NT2/D1 (cell line): ENCODE measurements around the gene NLGN1.

ENCODE experiments used
- DNase-seq: peaks from one replicate; pipeline ENCODE4 v3.0.0-alpha.2; 2011; ENCODE audit warnings: low read depth, low spot score
- H3K27me3 ChIP-seq: 2 replicates; pipeline ENCODE4 v1.6.0; 2011; ENCODE audit warnings: mild to moderate bottlenecking; ENCODE audit not compliant: insufficient read length, insufficient read depth
- H3K36me3 ChIP-seq: 2 replicates; pipeline ENCODE4 v1.6.1; 2011; ENCODE audit warnings: mild to moderate bottlenecking, low read length, mixed read lengths; ENCODE audit not compliant: insufficient read depth, insufficient read length
- H3K4me1 ChIP-seq: 2 replicates; pipeline ENCODE4 v1.5.1; 2011; ENCODE audit not compliant: insufficient read depth, insufficient read length
- H3K4me3 ChIP-seq: 2 replicates; pipeline ENCODE4 v1.5.1; 2011; ENCODE audit warnings: low read depth; ENCODE audit not compliant: insufficient read length
- H3K9ac ChIP-seq: 2 replicates; pipeline ENCODE4 v1.6.0; 2011; ENCODE audit warnings: low read depth; ENCODE audit not compliant: insufficient read length
- H3K9me3 ChIP-seq: 2 replicates; pipeline ENCODE4 v1.5.1; 2011; ENCODE audit warnings: mild to moderate bottlenecking, low read length; ENCODE audit not compliant: insufficient read depth
- SUZ12 ChIP-seq: IDR thresholded peaks from 2 replicates; pipeline ENCODE4 v1.6.1; 2011; ENCODE audit not compliant: insufficient read length, insufficient read depth; ENCODE audit errors: extremely low read depth
- YY1 ChIP-seq: IDR thresholded peaks from 2 replicates; pipeline ENCODE4 v1.6.1; 2011; ENCODE audit not compliant: insufficient read length, insufficient read depth
- ZNF274 ChIP-seq: IDR thresholded peaks from 2 replicates; pipeline ENCODE4 v1.6.1; 2011; ENCODE audit warnings: mild to moderate bottlenecking, low read depth, low read length

The NLGN1 gene

GRCh38 chr3:174334111-174334510 is 936.6 kb downstream of the NLGN1 start:
- H3K9ac ChIP-seq = no peak overlapping the region
- no peak for TF ChIP-seq ZNF274
- no peak for TF ChIP-seq SUZ12
- no peak for TF ChIP-seq YY1
- no peaks in the 10 kb centered on the region for H3K9me3 ChIP-seq
- no peaks in the 10 kb centered on the region for H3K27me3 ChIP-seq
- H3K4me1 ChIP-seq = no peaks in the 10 kb centered on the region
- DNase-seq = no peak
- H3K4me3 ChIP-seq = no peak overlapping the region
- no peaks in the 10 kb centered on the region for H3K36me3 ChIP-seq

GRCh38 chr3:174335324-174335723 is 937.8 kb downstream of the NLGN1 start:
- no peak for TF ChIP-seq YY1
- no peak for TF ChIP-seq ZNF274
- no peak for TF ChIP-seq SUZ12
- no peaks in the 10 kb centered on the region for H3K4me1 ChIP-seq
- no peak for DNase-seq
- no peak overlapping the region for H3K4me3 ChIP-seq
- no peaks in the 10 kb centered on the region for H3K9me3 ChIP-seq
- no peaks in the 10 kb centered on the region for H3K36me3 ChIP-seq
- no peaks in the 10 kb centered on the region for H3K27me3 ChIP-seq
- H3K9ac ChIP-seq = no peak overlapping the region

- no peak for TF ChIP-seq YY1
- no peak for TF ChIP-seq SUZ12
- TF ChIP-seq ZNF274 = no peak
- H3K9ac ChIP-seq = no peak overlapping the region
- no peak for DNase-seq
- no peak overlapping the region for H3K4me3 ChIP-seq
- no peaks in the 10 kb centered on the region for H3K36me3 ChIP-seq
- no peaks in the 10 kb centered on the region for H3K9me3 ChIP-seq
- H3K4me1 ChIP-seq = no peaks in the 10 kb centered on the region
- no peaks in the 10 kb centered on the region for H3K27me3 ChIP-seq
Observed at GRCh38 chr3:174335910-174336309, 938.4 kb downstream of the NLGN1 start.
